PC-9 (cell line): ENCODE data around the gene DMGDH.

Source experiments
- CTCF ChIP-seq: fragments of 200-600 bp; sonication (generic); conservative IDR thresholded peaks from 2 replicates; pipeline ENCODE4 v1.6.1; 2017; ENCODE audit warnings: mixed run types, antibody characterized with exemption, mild to moderate bottlenecking, moderate library complexity
- EZH2 ChIP-seq: fragments of 200-600 bp; sonication (generic); IDR thresholded peaks from 2 replicates; pipeline ENCODE4 v1.8.0; 2017; ENCODE audit warnings: antibody characterized with exemption, low read depth

GRCh38 chr5:79025054-79025472, 44.4 kb downstream of the DMGDH start:
- TF ChIP-seq CTCF (peak; percentile 96), EZH2 (no peak)
